Smooth muscle cell (in vitro differentiated cells): Measurements from ENCODE around the gene PRKAG2. TPM values are rescaled to one million over a fixed set of nuclear protein-coding genes. Genes with fewer than 3 reads are reported as not detected.

ENCODE experiments used
- DNase-seq: peaks from one replicate; lab custom pipeline; 2025; ENCODE audit not compliant: unreplicated experiment; lab: John Stamatoyannopoulos, UW
- H2AFZ ChIP-seq: fragments of 200-600 bp; sonication (generic); 2 replicates; pipeline ENCODE4 v1.6.0; 2016; ENCODE audit warnings: antibody characterized with exemption, low read depth, mild to moderate bottlenecking
- H3F3A ChIP-seq: fragments of 200-600 bp; sonication (generic); 2 replicates; pipeline ENCODE4 v1.6.0; 2017; ENCODE audit warnings: antibody characterized with exemption, low read depth
- H3K27ac ChIP-seq: fragments of 200-600 bp; sonication (generic); 2 replicates; pipeline ENCODE4 v1.5.1; 2016; ENCODE audit warnings: low read depth, mild to moderate bottlenecking
- H3K27me3 ChIP-seq: fragments of 200-600 bp; sonication (generic); 2 replicates; pipeline ENCODE4 v1.6.1; 2016; ENCODE audit warnings: low read depth, mild to moderate bottlenecking
- H3K36me3 ChIP-seq: fragments of 200-600 bp; sonication (generic); 2 replicates; pipeline ENCODE4 v1.5.1; 2016; ENCODE audit warnings: low read depth
- H3K4me1 ChIP-seq: fragments of 200-600 bp; sonication (generic); 2 replicates; pipeline ENCODE4 v1.5.1; 2016; ENCODE audit warnings: low read depth
- H3K4me2 ChIP-seq: fragments of 200-600 bp; sonication (generic); 2 replicates; pipeline ENCODE4 v1.6.0; 2016; ENCODE audit warnings: mild to moderate bottlenecking
- H3K4me3 ChIP-seq: fragments of 200-600 bp; sonication (generic); 2 replicates; pipeline ENCODE4 v1.5.1; 2016; ENCODE audit warnings: mild to moderate bottlenecking
- H3K79me2 ChIP-seq: fragments of 200-600 bp; sonication (generic); 2 replicates; pipeline ENCODE4 v1.6.0; 2016; ENCODE audit warnings: low read depth, mild to moderate bottlenecking
- H3K9ac ChIP-seq: fragments of 200-600 bp; sonication (generic); 2 replicates; pipeline ENCODE4 v1.6.0; 2016; ENCODE audit warnings: low read depth
- H3K9me3 ChIP-seq: fragments of 200-600 bp; sonication (generic); replicated peaks from 2 replicates; pipeline ENCODE4 v1.5.1; 2016; ENCODE audit warnings: low read depth
- H4K20me1 ChIP-seq: fragments of 200-600 bp; sonication (generic); 2 replicates; pipeline ENCODE4 v1.6.0; 2016; ENCODE audit warnings: low read depth
- WGBS: methylation state at CpG from one replicate; pipeline ENCODE4 v1.1.7; 2016; ENCODE audit warnings: low lambda C conversion rate; 5-methylcytosine and 5-hydroxymethylcytosine counted together
- polyA plus RNA-seq: library from polyadenylated mRNA; unstranded; fragments of >200 nt; fragmentation: Nextera tagmentation; extraction: Ambion mirVana; gene quantifications from 2 replicates; pipeline ENCODE4 v1.2.1, GENCODE V29; 2016
- total RNA-seq: library from RNA; depleted of rRNA; stranded (reverse); fragments of >200 nt; gene quantifications from 2 replicates; pipeline ENCODE4 v1.2.3, GENCODE V29; 2014
- TF ChIP-seq, protein P1 (sequence below): fragments of 200-600 bp; sonication (generic); IDR thresholded peaks from 2 replicates; pipeline ENCODE4 v1.5.1; 2017; ENCODE audit warnings: borderline replicate concordance, mild to moderate bottlenecking, antibody characterized with exemption; ENCODE audit not compliant: insufficient read depth, poor library complexity, severe bottlenecking

Gene PRKAG2
- total and polyA plus RNA-seq, 2 experiments from 2014 or later: 3.5 to 3.9 TPM

DNA sequence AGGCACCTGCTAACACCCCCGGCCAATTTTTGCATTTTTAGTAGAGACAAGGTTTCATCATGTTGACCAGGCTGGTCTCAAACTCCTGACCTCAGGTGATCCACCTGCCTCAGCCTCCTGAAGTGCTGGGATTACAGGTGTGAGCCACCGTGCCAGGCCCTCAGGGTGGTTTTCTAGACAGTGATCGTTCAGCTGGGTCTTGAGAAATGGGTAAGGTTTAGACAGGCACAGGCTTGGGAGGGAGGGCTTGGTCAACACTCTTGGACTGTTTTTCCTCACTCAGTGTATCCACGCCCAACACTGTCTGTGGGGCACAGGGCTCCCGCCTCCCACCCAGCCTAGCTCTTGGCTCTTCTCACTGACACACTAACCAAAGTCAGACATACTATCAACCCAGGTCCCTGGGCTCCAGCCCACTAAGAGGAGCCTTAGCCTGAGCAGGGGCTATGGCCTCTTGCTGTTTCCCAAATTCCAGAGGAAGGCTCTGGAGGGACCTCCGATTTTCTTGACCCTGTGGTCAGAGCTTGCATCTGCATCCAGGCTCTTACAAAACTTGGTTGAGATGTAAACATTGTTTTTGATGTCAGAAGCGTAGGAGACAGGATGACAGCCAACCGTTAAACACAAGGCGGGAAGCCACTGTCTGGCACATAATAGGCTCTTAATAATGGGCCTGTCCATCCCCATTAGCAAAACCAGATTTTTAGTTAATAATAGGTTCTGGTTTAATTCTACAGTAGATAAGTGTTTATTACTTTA lies 143.9 kb downstream of the PRKAG2 start:
- 77% methylated on average over 9 of the region's 9 CpGs for WGBS
- no peak for DNase-seq

DNA sequence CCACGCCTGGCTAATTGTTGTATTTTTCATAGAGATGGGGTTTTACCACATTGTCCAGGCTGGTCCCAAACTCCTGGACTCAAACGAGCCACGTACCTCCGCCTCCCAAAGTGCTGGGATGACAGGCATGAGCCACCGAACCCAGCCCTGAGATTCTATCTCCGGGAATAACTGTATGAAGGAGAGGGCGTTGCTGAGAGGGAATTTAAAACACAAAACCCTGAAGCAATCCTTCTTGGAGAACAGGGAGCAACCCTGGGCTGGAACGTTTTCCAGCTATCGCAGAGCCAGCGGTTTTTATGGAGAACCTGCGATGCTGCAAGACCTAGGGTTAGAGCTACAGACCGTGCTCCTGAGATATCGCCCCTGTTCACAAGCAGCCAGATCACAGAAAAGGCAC lies 144.6 kb downstream of the PRKAG2 start:
- Histone ChIP-seq H2AFZ (no peak overlapping the region), H3K4me2 (no peak overlapping the region), H3K9me3 (no peaks in the 10 kb centered on the region), H3K27me3 (no peaks in the 10 kb centered on the region), H3K4me3 (no peak overlapping the region), H3K79me2 (no peaks in the 10 kb centered on the region), H3K36me3 (no peaks in the 10 kb centered on the region), H3K9ac (no peak overlapping the region), H3K4me1 (peaks cover 21% of the 10 kb centered on the region), H3F3A (peaks cover 4% of the 10 kb centered on the region), H3K27ac (no peak overlapping the region), H4K20me1 (no peaks in the 10 kb centered on the region)
- DNase-seq: no peak
- TF ChIP-seq, protein P1, sequence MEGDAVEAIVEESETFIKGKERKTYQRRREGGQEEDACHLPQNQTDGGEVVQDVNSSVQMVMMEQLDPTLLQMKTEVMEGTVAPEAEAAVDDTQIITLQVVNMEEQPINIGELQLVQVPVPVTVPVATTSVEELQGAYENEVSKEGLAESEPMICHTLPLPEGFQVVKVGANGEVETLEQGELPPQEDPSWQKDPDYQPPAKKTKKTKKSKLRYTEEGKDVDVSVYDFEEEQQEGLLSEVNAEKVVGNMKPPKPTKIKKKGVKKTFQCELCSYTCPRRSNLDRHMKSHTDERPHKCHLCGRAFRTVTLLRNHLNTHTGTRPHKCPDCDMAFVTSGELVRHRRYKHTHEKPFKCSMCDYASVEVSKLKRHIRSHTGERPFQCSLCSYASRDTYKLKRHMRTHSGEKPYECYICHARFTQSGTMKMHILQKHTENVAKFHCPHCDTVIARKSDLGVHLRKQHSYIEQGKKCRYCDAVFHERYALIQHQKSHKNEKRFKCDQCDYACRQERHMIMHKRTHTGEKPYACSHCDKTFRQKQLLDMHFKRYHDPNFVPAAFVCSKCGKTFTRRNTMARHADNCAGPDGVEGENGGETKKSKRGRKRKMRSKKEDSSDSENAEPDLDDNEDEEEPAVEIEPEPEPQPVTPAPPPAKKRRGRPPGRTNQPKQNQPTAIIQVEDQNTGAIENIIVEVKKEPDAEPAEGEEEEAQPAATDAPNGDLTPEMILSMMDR: no peak
- WGBS: 92% methylated on average over 13 of the region's 13 CpGs

More for the DNA sequence above, 143.9 kb downstream of the PRKAG2 start:
- no peak overlapping the region for H3K27ac ChIP-seq
- no peaks in the 10 kb centered on the region for H3K36me3 ChIP-seq
- no peak overlapping the region for H3K9ac ChIP-seq
- no peaks in the 10 kb centered on the region for H3K79me2 ChIP-seq
- no peaks in the 10 kb centered on the region for H3K27me3 ChIP-seq
- H4K20me1 ChIP-seq: no peaks in the 10 kb centered on the region
- H3K4me1 ChIP-seq: peaks cover 17% of the 10 kb centered on the region
- no peak overlapping the region for H3K4me3 ChIP-seq
- H3F3A ChIP-seq: peaks cover 4% of the 10 kb centered on the region
- H3K4me2 ChIP-seq: no peak overlapping the region
- no peaks in the 10 kb centered on the region for H3K9me3 ChIP-seq
- H2AFZ ChIP-seq: no peak overlapping the region
- TF ChIP-seq, protein P1: no peak

DNA sequence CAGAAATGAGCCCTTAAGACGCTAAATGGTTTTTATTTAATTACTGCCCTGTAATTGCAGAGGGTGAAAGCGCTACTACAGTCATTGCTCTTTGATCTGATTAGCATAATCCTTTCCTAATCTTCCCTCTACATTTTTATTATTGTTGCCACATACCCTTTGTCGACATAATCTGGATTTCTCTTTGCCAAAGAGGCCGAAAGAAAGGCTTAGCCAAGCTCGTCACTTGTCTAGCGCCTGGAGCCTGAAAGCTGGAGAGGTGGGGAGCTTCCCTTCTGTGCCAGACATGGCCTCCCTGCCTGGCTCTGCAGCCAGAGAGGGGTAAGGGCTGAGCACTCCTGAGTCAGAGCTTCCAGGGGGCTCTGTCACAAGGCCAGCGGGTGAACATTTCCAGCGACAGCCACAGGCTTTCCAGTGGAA lies 145.9 kb downstream of the PRKAG2 start:
- no peak for DNase-seq
- TF ChIP-seq, protein P1: no peak
- H4K20me1 ChIP-seq: no peaks in the 10 kb centered on the region
- H3F3A ChIP-seq: no peaks in the 10 kb centered on the region
- H3K9me3 ChIP-seq: no peaks in the 10 kb centered on the region
- no peaks in the 10 kb centered on the region for H3K27me3 ChIP-seq
- H3K4me1 ChIP-seq: peaks cover 16% of the 10 kb centered on the region
- H3K27ac ChIP-seq: no peak overlapping the region
- 44% methylated on average over 8 of the region's 8 CpGs for WGBS
- no peaks in the 10 kb centered on the region for H3K36me3 ChIP-seq
- H3K4me3 ChIP-seq: no peak overlapping the region
- H3K9ac ChIP-seq: no peak overlapping the region
- H3K4me2 ChIP-seq: no peak overlapping the region
- no peak overlapping the region for H2AFZ ChIP-seq
- no peaks in the 10 kb centered on the region for H3K79me2 ChIP-seq

DNA sequence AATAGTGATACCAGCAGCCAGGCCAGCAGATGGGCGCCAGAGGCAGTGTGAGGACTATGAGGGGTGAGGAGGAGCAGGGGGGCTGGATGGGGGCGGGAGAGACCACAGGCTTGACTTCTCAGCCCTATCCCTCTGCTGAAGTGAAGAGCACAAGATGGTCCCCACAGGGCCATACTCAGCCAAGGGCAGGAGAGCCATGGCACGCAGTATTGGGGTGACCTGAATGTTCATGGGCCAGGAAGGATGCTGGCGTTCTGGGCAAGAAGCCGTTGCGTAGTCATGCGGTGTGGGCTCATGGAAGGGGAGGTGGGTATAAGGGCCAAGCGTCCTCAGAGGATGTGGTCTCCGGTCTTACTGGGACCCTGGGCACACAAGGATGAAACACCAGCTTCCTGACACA lies 146.3 kb downstream of the PRKAG2 start:
- Histone ChIP-seq H3K79me2 (no peaks in the 10 kb centered on the region), H3K27ac (no peak overlapping the region), H3F3A (no peaks in the 10 kb centered on the region), H3K27me3 (no peaks in the 10 kb centered on the region), H3K36me3 (no peaks in the 10 kb centered on the region), H3K9me3 (no peaks in the 10 kb centered on the region), H3K4me1 (peaks cover 14% of the 10 kb centered on the region), H2AFZ (no peak overlapping the region), H3K4me3 (no peak overlapping the region), H4K20me1 (no peaks in the 10 kb centered on the region), H3K9ac (no peak overlapping the region), H3K4me2 (no peak overlapping the region)
- TF ChIP-seq, protein P1: no peak
- no peak for DNase-seq
- WGBS: 90% methylated on average over 9 of the region's 9 CpGs
